HG03025 (cell line): ENCODE results near the gene ACTG1.

ENCODE experiments used
- ATAC-seq: cut with Tn5 transposase; IDR thresholded peaks from one replicate; pipeline ENCODE4 v1.9.1; 2021; ENCODE audit warnings: mild to moderate bottlenecking, moderate library complexity; ENCODE audit not compliant: unreplicated experiment, low FRiP score

Gene ACTG1

DNA sequence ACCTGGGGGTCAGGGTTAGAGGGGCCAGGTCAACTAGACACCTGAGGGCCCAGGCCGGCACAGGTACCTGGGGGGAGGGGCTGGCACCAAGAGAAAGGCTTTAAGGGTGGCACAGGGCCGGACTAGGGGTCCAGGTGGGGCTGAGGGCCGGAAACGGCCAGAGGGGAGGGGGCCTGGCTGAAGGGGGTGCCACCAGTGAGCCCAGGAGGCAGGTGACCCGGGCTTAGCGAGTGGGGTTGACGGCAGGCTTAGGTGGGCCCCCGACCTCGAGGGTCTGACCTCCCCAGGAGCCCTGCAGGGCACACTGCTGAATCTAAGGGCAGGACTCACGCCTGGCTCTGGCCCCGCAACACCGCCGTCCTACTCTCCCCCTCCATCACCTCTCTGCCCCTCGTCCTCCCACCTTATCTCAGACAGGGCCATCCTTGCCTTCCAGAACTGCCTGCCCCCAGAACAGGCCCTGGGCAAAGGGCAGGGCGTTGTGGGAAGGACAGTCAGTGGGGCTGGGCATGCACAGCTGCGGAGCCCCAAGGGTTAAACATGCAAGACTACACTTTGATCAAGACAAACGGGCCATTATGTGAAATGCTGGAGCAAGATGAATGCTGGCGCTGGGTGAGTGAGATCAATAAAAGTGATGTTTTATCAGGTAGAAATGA is 44.4 kb downstream of the ACTG1 start:
- no peak for ATAC-seq

DNA sequence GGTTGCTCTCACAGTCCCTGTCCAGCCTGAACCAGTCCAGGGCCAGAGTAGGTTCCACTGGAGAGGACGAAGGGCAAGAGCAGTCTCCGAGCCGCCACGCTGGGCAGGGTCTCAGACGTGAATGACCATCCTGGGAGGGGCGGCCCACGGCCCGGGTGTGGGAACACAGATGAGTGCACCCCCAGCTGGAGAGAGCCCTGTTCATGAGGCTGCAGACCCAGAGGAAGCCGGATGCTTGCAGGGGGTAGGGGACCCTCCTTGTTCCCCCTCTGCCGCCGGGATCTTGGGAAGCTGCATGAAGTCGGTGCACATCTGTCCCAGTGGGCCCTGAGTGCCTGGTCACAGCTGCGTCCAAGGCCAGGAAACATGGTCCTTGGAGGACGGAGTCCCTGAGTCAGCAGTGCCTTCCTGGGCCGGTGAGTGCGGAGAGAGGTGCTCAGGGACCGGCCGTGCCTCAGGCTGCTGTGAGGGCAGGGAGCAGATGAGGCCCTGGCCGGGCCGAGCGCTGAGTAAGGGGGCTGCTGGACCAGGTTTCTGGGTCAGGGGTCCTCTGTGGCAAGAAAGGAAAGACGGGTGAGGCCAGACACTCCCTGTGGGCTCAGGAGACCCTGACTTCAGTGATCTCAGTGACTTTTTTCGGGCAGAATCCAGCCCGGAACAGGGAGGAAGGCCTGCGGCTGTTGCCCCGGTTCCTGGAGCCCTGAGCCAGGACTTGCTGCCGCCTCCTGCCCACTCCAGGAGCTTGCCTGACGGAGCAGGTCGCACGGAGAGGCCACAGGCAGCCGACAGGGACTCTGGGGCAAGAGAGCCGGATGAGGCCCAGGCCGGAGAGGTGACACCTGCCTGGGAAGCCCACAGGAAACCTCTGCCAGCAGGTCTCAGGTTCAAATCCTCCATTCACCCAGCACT is 45.8 kb downstream of the ACTG1 start:
- no peak for ATAC-seq

DNA sequence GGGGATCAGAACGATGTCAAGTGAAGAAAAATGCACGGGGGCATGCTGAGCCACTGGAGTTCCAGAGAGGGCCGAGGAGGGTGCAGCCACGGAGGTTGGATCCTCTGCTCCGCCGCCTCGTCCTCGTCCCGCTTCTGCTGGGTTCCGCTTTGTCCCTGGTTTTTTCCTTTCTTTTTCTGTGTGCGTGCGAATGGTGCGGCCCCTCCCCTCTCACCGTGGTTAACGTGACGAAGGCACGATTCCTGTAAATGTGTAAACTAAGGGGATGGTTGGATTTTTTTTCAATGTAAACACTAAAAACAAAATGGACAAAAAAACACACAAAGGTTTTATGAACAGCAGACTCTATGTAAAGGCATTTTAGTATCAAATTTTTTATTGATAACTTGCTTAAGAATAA is 46.7 kb downstream of the ACTG1 start:
- ATAC-seq = no peak

DNA sequence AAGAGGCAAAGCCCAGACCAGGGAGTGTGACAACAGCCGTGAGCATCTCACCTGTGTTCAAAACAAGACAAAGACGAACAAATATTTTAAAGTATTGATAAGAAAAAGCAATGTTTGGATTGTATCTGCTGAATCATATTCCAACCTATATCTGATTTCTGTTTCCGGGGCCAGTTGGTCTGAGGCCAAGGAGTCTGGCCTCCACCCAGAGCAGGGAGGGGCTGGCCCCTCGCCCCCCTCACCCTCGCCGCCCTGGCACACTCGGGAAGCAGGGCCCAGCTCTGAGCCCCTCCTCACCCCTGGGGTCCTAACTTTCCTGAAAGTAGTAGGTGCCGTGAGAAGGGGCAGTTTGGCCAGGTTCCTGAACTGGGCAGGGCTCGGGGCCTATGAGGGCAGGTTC is 48.0 kb downstream of the ACTG1 start:
- no peak for ATAC-seq

DNA sequence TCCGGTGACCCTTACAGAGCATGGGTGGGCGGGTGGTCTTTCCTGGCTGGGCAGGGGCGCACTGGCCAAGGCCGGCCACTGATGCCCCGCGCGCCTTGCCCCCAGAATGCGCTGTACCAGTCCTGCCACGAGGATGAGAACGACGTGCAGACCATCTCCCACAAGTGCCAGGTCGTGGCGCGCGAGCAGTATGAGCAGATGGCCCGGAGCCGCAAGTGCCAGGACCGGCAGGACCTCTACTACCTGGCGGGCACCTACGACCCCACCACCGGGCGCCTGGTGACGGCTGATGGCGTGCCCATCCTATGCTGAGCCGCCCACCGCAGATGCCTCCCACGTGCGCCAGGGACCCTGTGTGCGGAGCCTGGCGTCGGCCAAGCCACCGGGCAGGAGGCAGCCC is 49.1 kb downstream of the ACTG1 start:
- ATAC-seq = no peak

DNA sequence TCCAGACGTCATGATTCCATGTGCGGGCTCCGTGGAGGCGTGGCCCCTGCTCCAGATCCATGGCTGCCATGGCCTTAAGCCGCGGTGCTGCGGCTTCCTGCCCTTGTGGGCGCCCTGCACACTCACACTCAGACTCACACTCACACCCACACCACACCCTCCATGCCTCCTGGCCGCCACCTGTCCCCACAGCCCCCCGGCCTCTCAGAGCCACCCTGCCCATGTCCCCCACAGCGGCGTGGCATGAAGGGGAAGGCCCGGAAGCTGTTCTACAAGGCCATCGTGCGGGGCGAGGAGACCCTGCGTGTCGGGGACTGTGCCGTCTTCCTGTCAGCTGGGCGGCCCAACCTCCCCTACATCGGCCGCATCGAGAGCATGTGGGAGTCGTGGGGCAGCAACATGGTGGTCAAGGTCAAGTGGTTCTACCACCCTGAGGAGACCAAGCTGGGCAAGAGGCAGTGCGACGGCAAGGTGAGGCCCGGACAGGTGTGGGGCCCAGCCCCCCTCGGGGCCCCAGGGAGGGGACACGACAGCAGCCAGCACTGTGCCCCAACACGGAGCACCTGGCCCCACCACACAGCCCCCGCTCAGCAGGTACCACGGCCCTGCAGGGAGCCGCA is 50.0 kb downstream of the ACTG1 start:
- ATAC-seq = no peak

DNA sequence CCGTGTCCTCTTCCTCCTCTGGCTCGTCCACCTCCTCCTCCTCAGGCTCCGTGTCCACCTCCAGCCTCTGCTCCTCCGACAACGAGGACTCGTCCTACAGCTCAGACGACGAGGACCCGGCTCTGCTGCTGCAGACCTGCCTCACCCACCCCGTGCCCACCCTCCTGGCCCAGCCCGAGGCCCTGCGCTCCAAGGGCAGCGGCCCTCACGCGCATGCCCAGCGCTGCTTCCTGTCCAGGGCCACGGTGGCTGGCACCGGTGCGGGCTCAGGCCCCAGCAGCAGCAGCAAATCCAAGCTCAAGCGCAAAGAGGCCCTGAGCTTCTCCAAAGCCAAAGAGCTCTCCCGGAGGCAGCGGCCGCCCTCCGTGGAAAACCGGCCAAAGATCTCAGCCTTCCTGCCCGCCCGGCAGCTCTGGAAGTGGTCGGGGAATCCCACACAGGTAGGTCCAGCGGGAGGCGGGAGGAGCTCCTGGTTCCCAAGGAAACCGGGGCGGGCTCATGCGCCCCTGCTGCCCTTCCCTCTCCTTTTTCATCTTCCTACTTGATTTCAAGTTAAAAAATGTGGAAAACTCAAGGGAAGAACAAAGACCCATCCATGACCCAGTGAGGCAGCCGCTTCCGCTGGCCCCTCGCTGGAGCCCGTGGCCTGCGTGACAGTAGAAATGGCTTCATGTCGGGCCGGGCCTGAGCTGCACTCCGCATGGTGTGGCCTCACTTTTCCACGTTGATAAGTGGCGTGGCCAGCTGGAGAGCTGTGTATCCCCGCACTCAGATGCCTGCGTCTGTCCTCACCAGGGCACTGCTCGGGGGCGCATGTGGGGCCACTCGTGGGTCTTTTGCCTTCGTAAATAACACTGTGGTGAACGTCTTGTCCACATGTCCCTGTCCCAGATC is 50.7 kb downstream of the ACTG1 start:
- ATAC-seq = no peak

DNA sequence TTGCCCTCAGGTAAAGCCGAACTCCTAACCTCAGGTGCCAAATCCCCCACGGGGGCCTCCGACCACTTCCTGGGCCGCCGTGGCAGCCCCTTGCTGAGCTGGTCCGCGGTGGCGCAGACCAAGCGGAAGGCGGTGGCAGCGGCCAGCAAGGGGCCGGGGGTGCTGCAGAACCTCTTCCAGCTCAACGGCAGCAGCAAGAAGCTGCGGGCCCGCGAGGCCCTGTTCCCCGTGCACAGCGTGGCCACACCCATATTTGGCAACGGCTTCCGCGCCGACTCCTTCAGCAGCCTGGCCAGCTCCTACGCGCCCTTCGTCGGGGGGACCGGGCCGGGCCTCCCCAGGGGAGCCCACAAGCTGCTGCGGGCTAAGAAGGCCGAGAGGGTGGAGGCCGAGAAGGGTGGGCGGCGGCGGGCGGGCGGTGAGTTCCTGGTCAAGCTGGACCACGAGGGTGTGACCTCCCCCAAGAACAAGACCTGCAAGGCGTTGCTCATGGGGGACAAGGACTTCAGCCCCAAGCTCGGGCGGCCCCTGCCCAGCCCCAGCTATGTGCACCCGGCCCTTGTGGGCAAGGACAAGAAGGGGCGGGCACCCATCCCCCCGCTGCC is 51.6 kb downstream of the ACTG1 start:
- no peak for ATAC-seq
